Gastroesophageal sphincter (tissue), 4 donors: ENCODE data around the gene EIF2B5. TPM values are rescaled to one million over a fixed set of nuclear protein-coding genes. Genes with fewer than 3 reads are reported as not detected.

Source experiments
- small RNA-seq, 4 donors: library from RNA; depleted of rRNA; stranded (forward); fragments of <200 nt; gene quantifications; one replicate each; pipeline ENCODE3, GENCODE V24; 2016
- total RNA-seq, 4 donors: library from RNA; depleted of rRNA; stranded (reverse); fragments of >200 nt; gene quantifications; one replicate each; pipeline ENCODE4 v1.1.0, GENCODE V29; 2016

Gene EIF2B5
- total RNA-seq, 4 donors from 2014 or later: 36.2 to 49.2 (median 44.3) TPM

Small RNA genes lying within 50 kb of the gene (small RNA-seq; reads per million reads assigned to genes)
- gene RF00019: 0 reads per million in 4 donors

Other genes with a start within 250 kb of the EIF2B5 start
- gene ABCC5, start 117.5 kb upstream of the EIF2B5 start, total RNA-seq: 10 to 100 TPM; 16.2 to 25.1 (median 17.5) TPM
- gene HTR3D, start 103.6 kb upstream of the EIF2B5 start, total RNA-seq: not detected
- gene HTR3C, start 82.3 kb upstream of the EIF2B5 start, total RNA-seq: not detected
- not detected for gene HTR3E, start 38.3 kb upstream of the EIF2B5 start, total RNA-seq
- 100 to 1,000 TPM in 1 of 4 donors, 10 to 100 TPM in 3; 56.8 to 117 (median 66.4) TPM for gene DVL3, start 20.0 kb downstream of the EIF2B5 start, total RNA-seq
- gene AP2M1, start 39.5 kb downstream of the EIF2B5 start, total RNA-seq: 100 to 1,000 TPM; 234 to 322 (median 288) TPM
- 10 to 100 TPM; 31.8 to 54.9 (median 39.5) TPM for gene ABCF3, start 50.8 kb downstream of the EIF2B5 start, total RNA-seq
- under 1 TPM in 2 of 4 donors, not detected in 2; 0.10 to 0.54 TPM for gene VWA5B2, start 94.2 kb downstream of the EIF2B5 start, total RNA-seq
- 10 to 100 TPM; 30.0 to 62.6 (median 38.6) TPM for gene ALG3, start 113.6 kb downstream of the EIF2B5 start, total RNA-seq
- gene EEF1AKMT4, start 114.3 kb downstream of the EIF2B5 start, total RNA-seq: 1 to 10 TPM; 1.4 to 3.8 (median 2.2) TPM
- gene CAMK2N2, start 126.2 kb downstream of the EIF2B5 start, total RNA-seq: not detected
- gene ECE2, start 140.7 kb downstream of the EIF2B5 start, total RNA-seq: under 1 TPM; 0.12 to 0.67 (median 0.52) TPM
- gene PSMD2, start 163.9 kb downstream of the EIF2B5 start, total RNA-seq: 100 to 1,000 TPM; 225 to 365 (median 273) TPM
- gene EIF4G1, start 179.2 kb downstream of the EIF2B5 start, total RNA-seq: 100 to 1,000 TPM; 233 to 431 (median 300) TPM
- gene FAM131A, start 202.2 kb downstream of the EIF2B5 start, total RNA-seq: 10 to 100 TPM; 53.9 to 71.4 (median 65.3) TPM
- gene CLCN2, start 226.2 kb downstream of the EIF2B5 start, total RNA-seq: 1 to 10 TPM; 2.0 to 6.8 (median 2.3) TPM
- gene POLR2H, start 226.4 kb downstream of the EIF2B5 start, total RNA-seq: 10 to 100 TPM; 32.8 to 54.1 (median 40.9) TPM
- gene THPO, start 242.8 kb downstream of the EIF2B5 start, total RNA-seq: under 1 TPM in 2 of 4 donors, not detected in 2; 0.31 to 0.94 TPM
- gene CHRD, start 244.7 kb downstream of the EIF2B5 start, total RNA-seq: 10 to 100 TPM in 3 of 4 donors, 1 to 10 TPM in 1; 8.2 to 27.4 (median 16.5) TPM